SKM-1 (cell line): Measurements from ENCODE around the gene ARHGEF25.
A peak's percentile ranks its signal among the peaks of the same experiment; 100 is the strongest.
"Not testable (repeated sequence)": the region's sequence is repeated elsewhere in the genome, so short reads cannot be mapped to it uniquely, and the experiment has no call there.

Experiments
- DNase-seq: peaks from one replicate; lab custom pipeline; 2025; ENCODE audit not compliant: unreplicated experiment; lab: John Stamatoyannopoulos, UW

Gene ARHGEF25

GRCh38 chr12:57611108-57611826, at the start of gene ARHGEF25:
Gene ARHGEF25 (plus strand): TSS chr12:57611435. CDS start chr12:57611895, 460 bp downstream.
- DNase-seq, result no peak

- no peak for DNase-seq
Measured at GRCh38 chr12:57563358-57563757, 47.9 kb upstream of the ARHGEF25 start.

DNA sequence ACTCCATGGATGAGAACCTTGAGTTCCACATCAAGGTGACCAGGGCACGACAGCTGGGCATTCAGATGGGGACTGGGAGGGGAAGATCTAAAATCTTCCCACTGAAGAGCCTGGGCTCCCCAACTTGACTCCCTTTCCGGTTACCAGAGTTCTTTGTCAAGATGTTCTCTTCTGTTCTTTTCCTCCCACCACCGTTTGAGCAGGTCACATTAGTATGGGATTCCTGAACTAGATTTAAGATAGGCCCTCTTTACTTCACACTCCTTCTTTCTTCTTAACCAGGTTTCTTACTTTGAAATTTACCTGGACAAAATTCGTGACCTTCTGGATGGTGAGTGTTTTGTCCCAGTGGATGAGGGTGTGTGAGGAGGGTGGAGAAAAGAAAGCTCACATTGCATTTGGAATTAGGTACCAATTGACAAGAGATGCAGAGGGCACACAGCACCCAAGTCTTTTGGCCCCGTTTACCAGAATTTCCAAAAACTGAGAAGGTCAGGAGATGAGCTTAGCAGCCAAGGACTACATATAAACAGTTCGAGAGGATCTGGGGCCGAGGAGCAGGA, 47.0 kb upstream of the ARHGEF25 start:
- DNase-seq, result no peak

GRCh38 chr12:57568838-57569237, 42.4 kb upstream of the ARHGEF25 start:
- DNase-seq, result no peak

DNA sequence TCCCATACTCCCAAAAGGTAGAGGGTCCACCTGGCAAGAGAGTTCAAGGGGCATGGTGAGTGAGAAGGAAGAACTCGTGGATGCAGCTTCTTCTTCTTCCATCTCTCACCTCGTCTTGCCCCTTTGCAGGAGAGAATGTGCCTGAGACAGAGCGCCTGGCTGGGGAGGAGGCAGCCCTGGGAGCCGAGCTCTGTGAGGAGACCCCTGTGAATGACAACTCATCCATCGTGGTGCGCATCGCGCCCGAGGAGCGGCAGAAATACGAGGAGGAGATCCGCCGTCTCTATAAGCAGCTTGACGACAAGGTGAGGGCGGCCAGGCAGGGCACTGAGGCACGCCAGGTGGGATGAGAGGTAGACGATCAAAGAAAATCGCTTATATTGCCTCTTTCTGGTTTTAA, 41.4 kb upstream of the ARHGEF25 start:
- no peak for DNase-seq

- DNase-seq, result not testable (repeated sequence)
Measured at GRCh38 chr12:57570438-57570837, 40.8 kb upstream of the ARHGEF25 start.

- DNase-seq, result no peak
Measured at GRCh38 chr12:57571926-57572762, 39.1 kb upstream of the ARHGEF25 start.

DNA sequence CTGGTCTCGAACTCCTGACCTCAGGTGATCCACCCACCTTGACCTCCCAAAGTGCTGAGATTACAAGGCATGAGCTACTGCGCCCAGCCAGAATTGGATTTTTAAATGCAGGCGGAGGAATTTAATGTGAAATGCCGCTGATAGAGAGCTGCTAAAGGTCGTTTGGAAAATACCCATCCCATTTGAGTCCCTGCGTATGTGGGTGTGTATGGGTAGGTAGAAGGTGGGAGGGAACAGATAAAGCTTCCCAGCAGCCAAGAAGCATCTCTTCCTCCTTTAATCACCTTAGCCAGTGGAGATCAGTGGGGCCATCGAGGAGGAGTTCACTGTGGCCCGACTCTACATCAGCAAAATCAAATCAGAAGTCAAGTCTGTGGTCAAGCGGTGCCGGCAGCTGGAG, 36.4 kb upstream of the ARHGEF25 start:
- no peak for DNase-seq

GRCh38 chr12:57575771-57576612, 35.2 kb upstream of the ARHGEF25 start:
- no peak for DNase-seq

DNA sequence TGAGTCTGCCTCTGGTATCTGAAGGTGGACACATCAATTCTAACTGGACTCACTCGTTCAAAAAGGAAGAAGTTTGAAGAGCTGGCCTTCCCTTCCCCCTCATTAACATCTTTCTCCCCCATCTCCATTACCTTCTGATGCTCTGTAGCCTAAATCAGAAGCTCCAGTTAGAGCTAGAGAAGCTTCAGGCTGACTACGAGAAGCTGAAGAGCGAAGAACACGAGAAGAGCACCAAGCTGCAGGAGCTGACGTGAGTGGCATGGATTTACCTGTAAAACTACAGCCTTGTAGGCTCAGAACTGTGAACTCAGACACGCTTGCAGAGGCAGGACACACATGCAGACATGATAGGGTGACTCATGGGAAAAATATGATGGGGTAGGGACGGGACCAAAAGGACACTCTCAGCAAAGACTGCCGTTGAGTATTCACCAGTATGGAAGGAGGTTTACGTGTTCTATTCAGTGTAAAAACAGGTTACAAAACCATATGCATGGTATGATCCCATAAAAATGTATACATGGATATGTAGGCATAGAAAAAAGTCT, 34.5 kb upstream of the ARHGEF25 start:
- DNase-seq, result no peak

- no peak for DNase-seq
Measured at GRCh38 chr12:57577981-57578758, 33.1 kb upstream of the ARHGEF25 start.

GRCh38 chr12:57579011-57579410, 32.2 kb upstream of the ARHGEF25 start:
- DNase-seq, result no peak

DNA sequence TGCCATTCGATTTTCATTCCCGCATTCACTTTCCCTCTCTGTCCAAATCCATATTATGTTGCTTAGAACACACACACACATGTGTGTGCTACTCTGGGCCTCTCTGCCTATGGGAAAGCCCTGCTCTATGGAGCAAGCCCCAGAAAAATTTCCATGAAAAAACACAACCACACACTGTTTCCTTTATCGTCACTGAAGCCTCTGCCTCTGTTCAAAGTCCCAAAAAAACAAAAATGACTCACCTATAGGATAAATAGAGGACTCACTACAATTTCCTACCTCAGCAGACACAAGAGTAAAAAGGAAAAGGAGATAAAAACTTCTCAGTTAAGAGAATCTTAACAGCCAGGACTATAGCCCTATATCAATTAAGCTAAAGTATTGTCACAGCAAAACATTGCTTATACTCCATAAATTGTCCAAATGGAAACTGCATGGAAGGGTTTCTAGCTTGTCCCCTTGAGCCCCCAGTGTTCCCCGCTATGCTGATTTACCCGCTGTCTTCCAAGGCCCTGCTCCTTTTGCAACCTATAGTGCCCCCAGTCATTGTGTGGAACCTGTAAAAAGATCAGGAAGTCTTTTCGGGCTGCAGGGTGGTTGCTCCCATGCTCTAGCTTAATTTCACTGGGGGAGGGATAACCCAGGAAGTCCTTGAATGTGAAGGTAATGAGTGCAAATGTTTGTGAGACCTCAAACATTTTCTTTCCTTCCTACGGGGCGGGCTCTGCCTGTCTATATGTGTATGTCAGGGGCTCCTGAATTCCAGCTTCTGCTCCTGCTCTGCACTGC, 31.4 kb upstream of the ARHGEF25 start:
- no peak for DNase-seq

DNA sequence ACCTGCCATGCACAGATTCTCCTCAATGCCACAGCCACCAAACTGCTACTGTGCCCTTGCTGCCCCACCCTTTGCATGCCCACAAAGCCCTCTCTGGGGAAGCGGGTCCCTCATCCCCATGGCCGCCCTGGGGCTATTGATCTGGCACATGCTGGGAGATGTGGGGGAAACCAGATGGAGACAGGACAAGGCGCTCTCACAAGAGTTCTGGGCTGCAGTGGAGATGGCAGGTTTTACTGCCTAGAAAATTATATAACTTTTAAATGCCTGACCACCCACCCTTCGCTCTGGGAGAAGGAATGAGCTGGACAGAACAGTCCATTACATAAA, 30.8 kb upstream of the ARHGEF25 start:
- no peak for DNase-seq

- DNase-seq, result no peak
Measured at GRCh38 chr12:57581802-57582201, 29.4 kb upstream of the ARHGEF25 start.

- no peak for DNase-seq
Measured at GRCh38 chr12:57582440-57582839, 28.8 kb upstream of the ARHGEF25 start.

DNA sequence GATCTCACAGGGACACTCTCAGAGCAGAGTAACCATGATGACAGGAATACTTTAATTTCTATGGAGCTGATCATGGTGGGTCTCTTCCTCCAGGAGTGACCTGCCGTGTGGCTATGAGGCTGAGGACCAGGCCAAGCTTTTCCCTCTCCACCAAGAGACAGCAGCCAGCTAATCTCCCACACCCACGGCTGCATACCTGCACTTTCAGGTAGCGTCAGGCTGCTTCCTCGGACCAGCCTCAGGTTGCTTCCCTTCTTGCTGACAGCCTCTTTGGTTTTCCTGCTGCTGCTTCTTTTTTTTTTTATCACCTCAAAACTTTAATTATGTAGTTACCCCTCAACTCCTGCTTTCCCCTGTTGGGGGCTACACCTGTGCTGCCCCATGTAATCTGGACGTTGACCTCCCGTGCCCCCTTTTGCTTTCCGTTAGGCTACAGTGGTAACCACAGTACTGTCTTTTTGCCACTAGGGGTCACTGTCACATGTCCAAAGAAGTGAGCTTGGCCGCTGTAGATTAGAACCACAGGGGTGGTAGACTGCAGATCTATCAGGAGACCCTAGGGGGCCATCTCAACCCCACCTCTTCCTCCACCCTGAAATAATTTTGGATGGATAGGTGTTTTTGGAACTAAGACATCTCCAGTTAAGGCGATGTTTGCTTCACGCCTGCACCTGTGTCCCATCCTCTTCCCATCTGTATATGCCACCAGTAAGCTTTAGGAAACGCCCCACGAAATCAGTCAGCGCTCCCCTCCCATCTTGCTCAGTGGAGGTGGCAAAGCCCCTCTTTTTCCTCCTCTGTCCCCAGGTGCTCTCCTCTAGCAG, 28.0 kb upstream of the ARHGEF25 start:
- peak; percentile 41 for DNase-seq

GRCh38 chr12:57584050-57584449, 27.2 kb upstream of the ARHGEF25 start:
- DNase-seq, result no peak

- DNase-seq, result no peak
Measured at GRCh38 chr12:57584690-57585089, 26.5 kb upstream of the ARHGEF25 start.
